Astrocyte of the hippocampus (primary cell): Measurements from ENCODE around the gene RNASEH2A.
"Not testable (repeated sequence)": the region's sequence is repeated elsewhere in the genome, so short reads cannot be mapped to it uniquely, and the experiment has no call there.

Source experiments
- DNase-seq: peaks from one replicate; pipeline ENCODE4 v3.0.0; 2011; ENCODE audit warnings: low read depth, low spot score

The RNASEH2A gene

DNA sequence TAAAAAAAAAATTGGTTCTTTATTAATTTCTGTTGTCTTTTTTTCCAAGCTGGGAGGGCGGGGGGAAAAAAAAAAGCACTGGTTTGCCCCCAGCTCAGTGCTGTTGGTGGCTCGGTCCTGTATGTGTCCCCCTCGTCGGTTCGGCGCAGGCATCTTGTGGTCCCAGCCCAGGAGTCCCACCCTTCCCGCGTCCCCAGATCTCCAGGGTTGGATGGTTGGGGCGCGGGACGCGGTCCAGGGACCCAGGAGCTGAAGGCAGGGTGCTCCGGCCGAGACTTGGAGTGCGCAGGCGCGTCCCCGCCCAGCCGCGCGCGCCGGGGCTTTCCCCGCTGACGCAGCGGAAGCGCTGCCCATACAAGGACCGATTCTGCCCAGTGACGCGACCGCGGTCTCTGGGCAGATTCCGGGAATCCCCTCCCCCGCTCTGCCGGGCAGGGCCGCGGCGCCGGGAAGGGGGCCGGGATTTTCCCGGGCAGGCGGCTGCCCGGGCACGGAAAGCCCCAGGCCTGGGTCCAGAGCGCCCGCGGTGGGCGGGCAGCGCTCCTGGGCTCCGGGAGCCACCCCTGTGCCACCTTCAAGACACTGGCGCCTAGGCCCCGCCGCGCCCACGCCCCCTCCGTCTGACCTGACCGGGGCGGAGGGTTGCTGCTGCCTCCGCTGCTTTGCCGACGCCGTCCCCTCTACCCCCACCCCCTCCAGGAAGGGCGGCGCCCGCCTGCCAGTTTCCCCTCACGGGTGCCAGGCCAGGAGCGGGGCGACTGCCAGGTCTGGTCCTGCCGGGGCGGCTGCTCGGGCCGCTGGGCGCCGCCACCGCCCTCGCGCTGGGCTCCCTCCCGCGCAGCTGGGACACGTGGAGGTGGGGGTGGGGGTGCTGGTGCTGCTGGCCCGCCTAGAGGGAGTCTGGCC lies 12.8 kb upstream of the RNASEH2A start:
- DNase-seq = peak; percentile 99

DNA sequence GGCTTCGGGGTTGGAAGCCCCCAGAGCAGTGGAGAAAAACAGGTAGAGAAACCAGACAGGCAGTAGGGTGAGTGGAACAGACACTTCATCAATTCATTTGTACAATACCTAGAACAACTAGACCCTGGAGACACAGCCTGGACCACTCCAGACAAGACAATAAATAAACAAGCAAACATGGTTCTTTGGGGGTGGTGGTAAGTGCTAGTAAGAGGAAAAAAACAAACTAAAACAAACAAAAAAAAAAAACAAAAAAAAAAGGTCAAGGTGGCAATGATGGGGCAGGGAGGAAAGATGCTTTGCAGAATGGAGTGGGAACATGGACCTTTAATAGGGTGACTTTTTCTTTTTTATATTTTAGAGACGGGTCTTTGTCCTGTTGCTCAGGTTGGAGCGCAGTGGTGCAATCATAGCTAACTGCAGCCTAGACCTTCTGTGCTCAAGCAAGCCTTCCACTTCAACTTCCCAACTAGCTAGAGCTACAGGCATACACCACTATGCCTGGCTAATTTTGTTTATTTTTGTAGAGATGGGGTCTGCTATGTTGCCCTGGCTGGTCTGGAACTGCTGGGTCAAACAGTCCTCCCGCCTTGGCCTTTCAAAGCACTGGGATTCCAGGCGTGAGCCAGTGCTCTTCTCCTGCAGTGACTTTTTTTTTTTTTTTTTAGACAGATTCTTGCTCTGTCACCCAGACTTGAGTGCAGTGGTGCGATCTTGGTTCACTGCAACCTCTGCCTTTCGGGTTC lies 12.0 kb upstream of the RNASEH2A start:
- DNase-seq = peak; percentile 42

DNA sequence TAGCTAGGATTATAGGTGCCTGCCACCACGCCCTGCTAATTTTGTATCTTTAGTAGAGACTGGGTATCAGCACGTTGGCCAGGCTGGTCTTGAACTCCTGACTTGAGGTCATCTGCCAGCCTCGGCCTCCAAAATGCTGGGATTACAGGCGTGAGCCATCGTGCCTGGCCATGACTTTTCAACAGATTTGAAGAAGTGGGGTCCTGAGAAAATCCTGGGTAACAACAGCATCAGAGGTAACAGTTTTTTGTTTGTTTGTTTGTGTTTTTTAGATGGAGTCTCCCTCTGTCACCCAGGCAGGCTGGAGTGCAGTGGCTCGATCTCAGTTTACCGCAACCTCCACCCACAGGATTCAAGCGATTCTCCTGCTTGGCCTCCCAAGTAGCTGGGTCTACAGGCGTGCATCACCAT lies 11.4 kb upstream of the RNASEH2A start:
- no peak for DNase-seq

DNA sequence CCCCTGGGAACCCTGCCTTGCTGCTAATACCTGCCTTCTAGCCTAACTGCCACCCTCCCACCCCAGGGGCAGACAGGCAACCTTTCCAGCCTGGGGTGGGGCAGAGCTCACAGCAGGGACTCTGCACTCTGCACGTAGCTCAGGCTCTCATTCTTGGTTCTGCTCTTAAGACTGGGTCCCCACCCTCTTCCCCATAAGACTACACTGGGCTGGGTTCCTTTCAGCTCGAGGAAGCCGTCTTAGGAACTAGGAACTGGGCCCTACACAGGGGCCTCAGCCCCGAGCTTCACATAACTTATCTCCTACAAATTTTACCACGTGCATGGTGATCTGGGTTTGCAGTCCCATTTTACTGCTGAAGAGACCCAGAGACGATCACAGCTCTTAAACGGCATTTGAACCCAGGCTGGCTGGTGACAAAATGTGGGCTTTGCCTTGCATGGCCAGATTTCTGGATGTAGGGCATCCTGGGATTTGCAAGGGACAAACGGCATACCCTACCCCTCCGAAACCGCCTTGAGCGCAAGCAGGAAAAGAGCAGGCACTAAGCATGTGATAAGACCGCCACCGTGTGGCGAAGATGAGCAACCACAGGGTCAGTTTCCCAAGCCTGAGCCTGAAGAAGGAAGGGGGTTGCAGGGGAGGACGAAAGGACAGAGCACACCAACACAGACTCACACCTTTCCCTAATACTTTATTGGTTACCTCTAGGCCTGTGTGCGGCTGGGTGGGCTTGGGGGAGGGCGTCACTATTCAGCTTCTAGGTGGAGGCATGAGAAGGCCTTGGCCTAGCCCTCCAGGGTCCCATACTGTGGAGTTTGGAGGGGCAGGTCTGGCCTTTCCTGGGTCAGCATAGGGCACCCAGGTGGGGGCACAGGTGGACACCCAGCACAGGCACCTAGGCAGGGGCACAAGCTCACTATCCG lies 10.0 kb upstream of the RNASEH2A start:
- DNase-seq = peak; percentile 91

DNA sequence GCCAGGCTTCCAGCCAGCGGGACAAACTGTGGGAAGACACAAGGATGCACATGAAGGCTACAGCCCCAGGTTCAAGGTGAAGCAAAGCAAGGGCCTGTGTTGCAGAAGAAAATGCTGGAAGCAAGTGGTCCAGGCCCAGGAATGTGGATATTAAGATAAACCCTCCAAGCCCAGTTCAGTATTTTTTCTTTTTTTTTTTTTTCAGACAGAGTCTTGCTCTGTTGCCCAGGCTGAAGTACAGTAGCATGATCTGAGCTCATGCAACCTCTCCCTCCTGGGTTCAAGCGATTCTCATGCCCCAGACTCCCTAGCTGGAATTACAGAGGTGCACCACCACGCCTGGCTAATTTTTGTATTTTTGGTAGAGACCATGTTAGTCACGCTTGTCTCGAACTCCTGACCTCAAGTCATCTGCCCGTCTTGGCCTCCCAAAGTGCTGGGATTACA lies 9.2 kb upstream of the RNASEH2A start:
- no peak for DNase-seq

DNA sequence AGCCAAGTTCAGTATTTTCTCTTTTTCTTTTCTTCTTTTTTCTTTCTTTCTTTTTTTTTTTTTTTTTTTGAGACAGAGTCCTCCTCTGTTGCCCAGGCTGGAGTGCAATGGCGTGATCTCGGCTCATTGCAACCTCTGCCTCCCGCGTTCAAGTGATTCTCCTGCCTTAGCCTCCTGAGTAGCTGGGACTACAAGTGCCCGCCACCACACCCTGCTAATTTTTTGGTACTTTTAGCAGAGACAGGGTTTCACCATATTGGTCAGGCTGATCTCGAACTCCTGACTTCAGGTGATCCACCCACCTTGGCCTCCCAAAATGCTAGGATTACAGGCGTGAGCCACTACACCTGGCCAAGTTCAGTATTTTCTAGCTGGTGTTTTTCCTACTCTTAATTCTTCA lies 8.8 kb upstream of the RNASEH2A start:
- not testable (repeated sequence) for DNase-seq

DNA sequence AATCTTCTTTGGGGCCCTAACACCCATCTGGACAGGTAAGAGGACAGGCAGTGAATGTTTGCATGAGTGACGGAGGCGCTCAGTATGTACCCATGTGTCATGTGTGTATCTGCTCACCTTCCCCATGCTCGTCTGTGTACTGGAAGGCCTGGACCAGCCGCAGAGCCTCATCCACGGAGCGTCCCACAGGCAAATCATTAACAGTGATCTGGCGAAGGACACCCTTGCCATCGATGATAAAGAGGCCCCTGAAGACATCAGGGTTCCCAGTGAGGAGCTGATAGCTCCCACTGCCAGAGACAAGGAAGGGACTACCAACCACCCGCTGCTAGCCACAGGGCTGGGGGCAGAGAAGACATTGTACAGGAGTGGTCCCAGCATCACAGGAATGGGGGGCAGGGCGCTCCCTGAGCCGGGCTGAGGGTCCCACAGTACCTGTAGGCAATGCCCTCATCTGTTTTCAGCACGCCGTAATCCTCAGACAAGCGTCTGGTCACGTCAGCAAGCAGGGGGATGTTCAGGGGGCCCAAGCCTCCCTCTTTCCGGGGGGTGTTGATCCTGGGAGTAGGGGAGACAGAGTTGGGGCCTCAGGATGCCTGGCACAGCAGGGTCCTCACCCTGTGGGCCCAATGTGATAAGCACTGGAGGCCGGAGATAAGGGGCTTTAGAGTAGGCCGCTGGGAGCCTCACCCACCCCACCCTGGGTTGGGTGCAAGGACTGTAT lies 6.5 kb upstream of the RNASEH2A start:
- no peak for DNase-seq

DNA sequence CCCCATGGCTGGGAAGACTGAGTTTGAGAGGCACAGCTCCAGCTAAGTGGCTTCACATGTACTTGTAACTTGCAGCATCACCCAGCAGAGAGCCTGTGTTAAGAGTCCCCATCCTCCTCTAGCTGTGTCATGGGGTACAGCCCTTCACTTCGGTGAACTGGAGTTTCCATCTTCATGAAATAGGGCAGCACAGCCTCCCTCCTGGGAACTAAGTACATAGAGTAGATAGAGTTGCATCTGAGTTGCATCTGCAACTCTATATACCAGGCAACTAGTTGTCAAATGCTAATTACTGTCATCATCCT lies 6.0 kb upstream of the RNASEH2A start:
- DNase-seq = no peak

DNA sequence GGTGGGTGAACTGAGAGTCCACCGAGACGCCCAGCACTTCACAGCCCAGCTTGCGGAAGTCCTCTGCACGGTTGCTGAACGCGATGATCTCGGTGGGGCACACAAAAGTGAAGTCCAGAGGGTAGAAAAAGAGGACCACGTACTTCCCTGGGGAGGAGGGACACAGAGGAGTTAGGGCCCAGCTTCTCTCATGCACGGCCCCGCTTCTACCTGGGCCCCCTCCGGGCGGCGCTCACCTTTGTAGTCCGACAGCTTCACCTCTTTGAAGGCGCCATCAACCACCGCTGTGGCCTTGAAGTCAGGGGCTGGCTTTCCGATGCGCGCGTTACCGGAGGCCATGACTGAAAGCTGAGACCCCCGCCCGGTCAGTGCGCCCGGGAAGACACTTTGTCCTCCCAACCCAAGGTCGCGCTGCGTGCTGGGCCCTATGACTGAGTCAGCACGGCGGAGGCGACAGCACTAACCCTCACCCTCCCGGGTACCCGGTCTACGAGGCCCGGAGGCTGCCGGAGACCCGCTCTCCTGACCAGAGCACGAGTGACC lies 5.4 kb upstream of the RNASEH2A start:
- DNase-seq = peak; percentile 23

DNA sequence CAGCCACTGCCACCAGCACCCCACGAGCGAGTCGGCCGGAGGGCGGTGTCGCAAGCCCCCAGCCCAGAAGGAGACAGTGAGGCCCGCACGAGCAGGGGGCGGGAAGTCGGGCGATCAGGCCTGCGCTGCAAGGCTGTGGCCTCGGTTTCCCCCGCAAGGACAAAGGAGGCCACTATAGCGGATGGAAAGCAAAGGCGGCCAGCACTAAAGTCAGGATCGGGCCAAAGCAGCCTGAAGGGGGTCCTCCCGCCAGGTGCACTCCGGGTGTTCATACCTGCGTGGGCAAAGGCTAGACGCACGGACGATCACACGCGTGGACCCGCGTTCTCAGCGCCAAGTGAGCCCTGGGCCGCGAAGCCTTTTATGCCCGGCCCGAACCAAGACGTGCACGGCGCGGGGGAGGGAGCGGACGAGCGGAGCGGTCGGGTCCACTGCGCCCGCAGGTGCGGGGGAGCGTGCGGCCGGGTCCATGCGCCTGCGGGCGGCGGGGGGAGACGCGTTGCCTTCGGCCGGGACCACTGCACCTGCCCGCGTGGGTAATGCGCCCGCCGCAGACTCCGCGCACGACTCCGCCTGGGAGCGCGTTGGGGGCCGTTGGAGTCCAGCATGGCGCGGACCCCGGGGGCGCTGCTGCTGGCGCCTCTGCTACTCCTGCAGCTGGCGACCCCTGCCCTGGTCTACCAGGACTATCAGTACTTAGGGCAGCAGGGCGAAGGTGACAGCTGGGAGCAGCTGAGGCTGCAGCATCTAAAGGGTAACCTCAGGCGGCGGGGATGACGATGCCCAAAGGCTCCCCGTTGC lies 4.7 kb upstream of the RNASEH2A start, which contains the start of the genes PRDX2 and THSD8:
TSS of gene PRDX2 (minus strand) at position 335 of the 801 bp plus-strand sequence. CDS start 539 bp downstream, outside the sequence.
TSS of gene THSD8 (plus strand) at position 604 of the 801 bp plus-strand sequence. CDS start at position 607, 3 bp downstream.
- DNase-seq = peak; percentile 89

DNA sequence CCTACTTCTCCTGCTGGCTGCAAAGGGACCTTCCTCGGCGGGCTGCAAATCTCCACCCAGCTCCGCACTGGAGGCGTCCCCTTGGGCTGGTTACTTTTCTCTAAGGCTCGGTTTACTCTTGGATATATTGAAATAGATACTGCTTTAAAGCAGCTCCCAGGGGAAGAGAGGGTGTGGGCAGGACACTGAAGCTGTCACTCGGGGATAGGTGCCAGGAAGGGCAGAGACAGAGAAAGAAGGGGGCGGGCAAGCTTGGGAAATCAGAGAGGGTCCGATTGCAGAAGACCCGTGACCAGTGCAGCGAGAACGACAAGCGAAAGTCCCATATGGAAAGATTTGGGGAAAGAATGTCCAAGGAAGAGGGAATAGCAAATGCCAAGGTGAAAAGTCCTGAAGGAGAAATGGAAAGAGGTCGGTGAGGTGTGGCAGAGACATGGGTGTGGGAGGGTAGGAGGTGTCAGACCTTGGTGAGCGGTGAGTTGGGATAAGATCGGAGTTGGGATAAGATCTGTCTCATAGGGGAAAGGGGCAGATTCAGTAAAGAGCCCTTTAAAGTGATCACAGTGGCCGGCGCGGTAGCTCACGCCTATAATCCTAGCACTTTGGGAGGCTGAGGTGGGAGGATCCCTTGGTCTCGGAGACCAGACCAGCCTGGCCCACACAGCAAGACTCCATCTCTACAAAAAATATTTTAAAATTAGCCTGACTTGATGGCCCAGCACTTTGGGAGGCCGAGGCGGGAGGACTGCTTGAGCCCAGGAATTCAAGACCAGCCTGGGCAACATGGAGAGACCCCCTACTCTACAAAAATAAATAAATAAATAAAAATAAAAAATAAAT lies 3.9 kb upstream of the RNASEH2A start:
- DNase-seq = no peak

DNA sequence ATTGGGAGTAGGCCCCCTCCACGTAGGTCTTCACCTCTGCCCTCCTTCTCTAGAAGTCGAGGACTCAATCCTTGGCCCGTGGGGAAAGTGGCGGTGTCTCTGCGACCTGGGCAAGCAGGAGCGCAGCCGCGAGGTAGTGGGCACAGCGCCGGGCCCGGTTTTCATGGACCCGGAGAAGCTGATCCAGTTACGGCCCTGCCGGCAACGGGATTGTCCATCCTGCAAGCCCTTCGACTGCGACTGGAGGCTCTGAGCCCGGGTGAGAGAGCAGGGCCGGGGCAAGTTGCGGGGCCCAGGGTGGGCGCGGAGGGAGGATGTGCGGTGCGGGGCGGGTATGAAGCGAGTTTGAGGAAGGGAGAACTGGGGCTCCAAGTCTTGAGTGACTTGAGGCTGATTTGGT lies 2.3 kb upstream of the RNASEH2A start:
- DNase-seq = no peak

DNA sequence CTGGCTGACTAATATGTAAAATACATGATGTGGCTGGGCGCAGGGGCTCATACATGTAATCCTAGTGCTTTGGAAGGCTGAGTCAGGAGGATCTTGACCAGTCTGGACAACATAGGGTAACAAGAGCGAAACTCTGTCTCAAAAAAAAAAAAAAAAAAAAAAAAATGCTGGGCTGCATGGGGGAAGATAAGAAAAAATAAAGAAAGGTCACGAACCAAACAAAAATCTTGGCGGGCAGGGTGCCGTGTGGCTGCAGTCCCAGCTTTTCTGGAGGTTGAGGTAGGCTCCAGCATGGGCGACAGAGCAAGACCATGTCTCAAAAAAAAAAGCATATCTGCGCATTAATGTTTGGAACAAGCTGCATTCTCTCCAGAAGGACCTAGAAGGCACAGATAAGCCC lies 8.7 kb downstream of the RNASEH2A start:
- no peak for DNase-seq

DNA sequence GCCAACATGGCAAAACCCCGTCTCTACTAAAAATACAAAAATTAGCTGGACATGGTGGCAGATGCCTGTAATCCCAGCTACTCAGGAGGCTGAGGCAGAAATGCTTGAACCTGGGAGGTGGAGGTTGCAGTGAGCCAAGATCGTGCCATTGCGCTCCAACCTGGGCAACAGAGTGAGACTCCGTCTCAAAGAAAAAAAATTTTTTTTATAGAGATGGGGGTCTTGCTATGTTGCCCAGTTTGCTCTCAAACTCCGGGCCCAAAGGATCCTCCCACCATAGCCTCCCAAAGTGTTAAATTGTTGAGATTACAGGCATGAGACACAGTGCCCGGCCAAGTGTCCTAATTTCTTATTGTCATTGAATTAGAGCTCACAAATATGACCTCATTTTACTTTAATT lies 10.8 kb downstream of the RNASEH2A start:
- not testable (repeated sequence) for DNase-seq

DNA sequence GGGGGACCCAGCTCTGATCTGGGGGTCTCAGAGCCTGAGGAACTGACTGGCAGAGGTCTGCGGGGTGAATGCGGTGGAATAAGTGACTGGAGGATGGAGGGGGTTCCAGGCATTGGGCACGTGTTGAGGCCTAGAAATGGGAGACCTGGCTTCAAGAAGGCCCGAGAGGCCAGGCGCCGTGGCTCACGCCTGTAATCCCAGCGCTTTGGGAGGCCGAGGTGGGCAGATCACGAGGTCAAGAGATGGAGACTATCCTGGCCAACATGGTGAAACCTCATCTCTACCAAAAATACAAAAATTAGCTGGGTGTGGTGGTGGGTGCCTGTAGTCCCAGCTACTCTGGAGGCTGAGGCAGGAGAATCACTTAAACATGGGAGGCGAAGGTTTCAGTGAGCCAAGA lies 11.4 kb downstream of the RNASEH2A start:
- DNase-seq = not testable (repeated sequence)

DNA sequence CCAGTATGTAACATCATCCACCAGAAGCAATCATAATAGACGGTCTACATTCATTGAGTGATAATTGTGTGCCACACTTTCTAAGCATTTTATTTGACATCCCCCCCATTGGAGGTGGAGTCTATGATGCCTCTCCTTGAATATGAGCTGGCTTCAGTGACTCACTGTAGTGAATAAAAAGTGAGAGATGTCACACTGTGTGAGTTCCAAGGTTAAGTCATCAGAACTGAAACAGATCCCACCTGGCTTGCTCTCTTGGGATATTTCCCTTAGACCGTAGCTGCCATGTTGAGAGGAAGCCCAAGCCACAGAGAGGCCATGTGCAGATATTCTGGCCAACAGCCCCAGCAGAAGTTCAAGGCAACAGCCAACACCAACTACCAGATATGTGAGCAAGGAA lies 15.4 kb downstream of the RNASEH2A start:
- no peak for DNase-seq

DNA sequence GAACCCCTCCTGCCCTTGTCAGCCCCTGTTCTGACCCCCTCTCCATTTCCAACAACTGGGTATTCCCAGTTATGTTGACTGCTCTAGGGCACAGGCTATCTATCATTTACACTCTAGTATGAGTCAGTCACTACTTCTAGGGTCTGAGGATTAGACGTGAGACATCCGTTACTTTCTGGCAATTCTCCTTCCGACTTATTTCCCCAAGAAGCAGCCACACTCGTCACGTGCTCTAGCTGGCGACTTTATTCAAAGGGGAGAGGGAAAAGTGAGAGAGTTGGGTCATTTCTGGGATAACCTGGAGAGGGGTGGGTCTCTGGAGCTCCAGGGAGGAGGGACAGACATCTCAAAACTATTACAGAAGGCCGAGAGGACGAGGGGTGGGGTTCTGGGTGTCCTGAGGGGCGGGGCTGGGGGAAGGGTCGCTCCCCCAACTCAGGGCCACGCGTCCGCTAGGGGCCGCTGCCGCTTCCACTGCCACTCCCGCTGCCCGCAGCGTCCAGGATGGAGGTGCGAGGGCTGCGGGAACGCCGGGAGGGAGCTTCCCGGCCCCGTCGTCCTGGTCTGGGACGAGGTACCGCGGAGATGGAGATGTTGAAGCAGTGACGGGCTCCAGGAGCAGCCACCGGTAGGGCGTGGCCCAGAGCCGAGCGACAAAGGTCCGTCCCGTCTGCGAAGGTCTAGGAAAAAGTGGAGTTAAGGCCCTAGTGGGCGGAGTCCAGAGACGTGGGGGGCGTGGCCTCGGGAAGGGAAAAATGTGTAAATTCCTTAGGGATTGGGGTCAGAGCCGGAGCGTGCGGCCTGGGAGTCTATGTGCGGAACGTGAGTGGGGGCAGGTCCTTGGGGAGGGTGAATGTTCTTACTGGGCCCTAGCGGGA lies 19.1 kb downstream of the RNASEH2A start:
- DNase-seq = peak; percentile 46

DNA sequence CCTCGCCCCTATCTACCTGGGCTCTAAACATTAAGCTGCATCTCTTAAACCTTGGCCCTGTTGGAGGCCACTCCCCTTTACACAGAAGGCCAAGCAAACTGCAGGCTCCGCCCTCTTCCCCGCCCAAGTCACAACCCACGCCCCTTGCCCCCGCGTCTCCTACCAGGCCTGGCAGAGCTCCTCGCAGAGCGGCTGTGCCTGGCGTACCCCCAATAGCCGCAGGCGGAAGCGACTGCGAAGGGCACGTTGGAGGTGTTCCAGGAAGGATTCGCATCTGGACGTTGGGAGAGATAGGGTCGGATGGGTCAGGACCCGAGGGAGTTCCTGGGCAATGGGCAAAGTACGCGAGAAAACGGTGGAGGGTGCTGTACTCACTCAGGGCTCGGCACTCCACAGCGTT lies 22.1 kb downstream of the RNASEH2A start:
- no peak for DNase-seq
